ENCODE data around the gene PIK3CB. TPM values are rescaled to one million over a fixed set of nuclear protein-coding genes. Genes with fewer than 3 reads are reported as not detected.

PIK3CB gene
- polyA plus RNA-seq, 3 donors: 14.1 to 33.6 (median 20.4) TPM

- H3K27me3 ChIP-seq (ENCODE audit: control insufficient read depth in 2 of 2, insufficient read depth in 2 of 2, low read length in 2 of 2): no peaks in the 10 kb centered on the region
- peak overlapping the region in 2 of 7 donors; percentile 26 to 82 for H3K27ac Mint-ChIP-seq
- peaks cover 56% of the 10 kb centered on the region for H4K20me1 ChIP-seq (ENCODE audit: insufficient read depth, low read length)
- no peak overlapping the region for H2AFZ ChIP-seq (ENCODE audit: insufficient read depth, low read depth, low read length, poor library complexity, severe bottlenecking)
- no peak for DNase-seq
- no CpG with 5 or more reads among the region's 2 CpGs for WGBS (ENCODE audit: insufficient coverage)
- H3K4me1 ChIP-seq (ENCODE audit: control insufficient read depth in 1 of 2, insufficient read depth in 2 of 2, low read length in 2 of 2): peaks cover 7 to 19% of the 10 kb centered on the region in 2 donors
- H3K36me3 Mint-ChIP-seq: peaks cover 28 to 50% of the 10 kb centered on the region in 2 donors
- H3K9me3 Mint-ChIP-seq: peaks cover 9 to 29% (median 15%) of the 10 kb centered on the region in 7 donors
- H3K79me2 ChIP-seq (ENCODE audit: insufficient read depth, low read length): peaks cover 99% of the 10 kb centered on the region
- no peak overlapping the region for H3K4me3 Mint-ChIP-seq
- peaks cover 23 to 36% of the 10 kb centered on the region in 2 donors for H3K36me3 ChIP-seq (replicated peaks in 1 of 2; ENCODE audit: control insufficient read depth in 1 of 2, insufficient read depth in 2 of 2, low read length in 2 of 2)
- peaks cover 0 to 2% (median 0%) of the 10 kb centered on the region in 3 donors for H3K27me3 Mint-ChIP-seq (ENCODE audit: low read depth in 3 of 3)
- no peak overlapping the region for H3K4me3 ChIP-seq (replicated peaks in 1 of 3; ENCODE audit: low read depth in 2 of 3, low read length in 3 of 3)
- peaks cover 13 to 15% of the 10 kb centered on the region in 2 donors for H3K9me3 ChIP-seq (replicated peaks in 1 of 2; ENCODE audit: control insufficient read depth in 1 of 2, insufficient read depth in 1 of 2, low read length in 2 of 2)
- H3K27ac ChIP-seq (ENCODE audit: low read depth in 1 of 2, low read length in 2 of 2): no peak overlapping the region
- H3K4me2 ChIP-seq (replicated peaks; ENCODE audit: extremely low read depth, low read length, poor library complexity, severe bottlenecking): no peak overlapping the region
- no peak for TF ChIP-seq CTCF (IDR thresholded peaks at IDR 0.05)
- intact Hi-C loops (cut with micrococcal nuclease): no loop called here
- peaks cover 21% of the 10 kb centered on the region for H3K4me1 Mint-ChIP-seq
- H3K9ac ChIP-seq (ENCODE audit: insufficient read depth, low read length, poor library complexity, severe bottlenecking): no peak overlapping the region
These were observed 63.1 kb downstream of the PIK3CB start for GRCh38 chr3:138771585-138771984.

GRCh38 chr3:138769616-138770015, 65.1 kb downstream of the PIK3CB start:
- peak overlapping the region in 1 of 7 donors; percentile 15 for H3K27ac Mint-ChIP-seq
- Histone ChIP-seq H3K9me3 (replicated peaks in 1 of 2; ENCODE audit: control insufficient read depth in 1 of 2, insufficient read depth in 1 of 2, low read length in 2 of 2) (peaks cover 13 to 15% of the 10 kb centered on the region in 2 donors), H3K36me3 (replicated peaks in 1 of 2; ENCODE audit: control insufficient read depth in 1 of 2, insufficient read depth in 2 of 2, low read length in 2 of 2) (peaks cover 23 to 31% of the 10 kb centered on the region in 2 donors), H3K4me3 (replicated peaks in 1 of 3; ENCODE audit: low read depth in 2 of 3, low read length in 3 of 3) (no peak overlapping the region), H3K27me3 (ENCODE audit: control insufficient read depth in 2 of 2, insufficient read depth in 2 of 2, low read length in 2 of 2) (no peaks in the 10 kb centered on the region), H3K27ac (ENCODE audit: low read depth in 1 of 2, low read length in 2 of 2) (no peak overlapping the region), H4K20me1 (ENCODE audit: insufficient read depth, low read length) (peaks cover 55% of the 10 kb centered on the region), H3K79me2 (ENCODE audit: insufficient read depth, low read length) (peaks cover 99% of the 10 kb centered on the region), H3K4me1 (ENCODE audit: control insufficient read depth in 1 of 2, insufficient read depth in 2 of 2, low read length in 2 of 2) (peaks cover 0 to 6% of the 10 kb centered on the region in 2 donors), H3K4me2 (replicated peaks; ENCODE audit: extremely low read depth, low read length, poor library complexity, severe bottlenecking) (no peak overlapping the region), H2AFZ (ENCODE audit: insufficient read depth, low read depth, low read length, poor library complexity, severe bottlenecking) (no peak overlapping the region), H3K9ac (ENCODE audit: insufficient read depth, low read length, poor library complexity, severe bottlenecking) (no peak overlapping the region)
- peaks cover 9 to 29% (median 15%) of the 10 kb centered on the region in 7 donors for H3K9me3 Mint-ChIP-seq
- DNase-seq: no peak
- peaks cover 0 to 2% (median 0%) of the 10 kb centered on the region in 3 donors for H3K27me3 Mint-ChIP-seq (ENCODE audit: low read depth in 3 of 3)
- intact Hi-C loops (cut with micrococcal nuclease): no loop called here
- peaks cover 27 to 52% of the 10 kb centered on the region in 2 donors for H3K36me3 Mint-ChIP-seq
- H3K4me3 Mint-ChIP-seq: no peak overlapping the region
- TF ChIP-seq CTCF (IDR thresholded peaks at IDR 0.05): no peak
- H3K4me1 Mint-ChIP-seq: peaks cover 11% of the 10 kb centered on the region

All from CD14-positive monocyte (primary cell).